BJ (cell line): ENCODE results near the gene NFATC3. TPM values are rescaled to one million over a fixed set of nuclear protein-coding genes. Genes with fewer than 3 reads are reported as not detected.

Experiments used
- CTCF ChIA-PET: fragments of 350-600 bp; formaldehyde crosslinking; extraction: SDS; loops from one replicate; lab custom pipeline; 2021; ENCODE audit warnings: antibody characterized with exemption, inconsistent platforms; lab: Yijun Ruan, JAX
- POLR2A ChIA-PET: fragments of 300-600 bp; sonication (Branson Sonifier 250); formaldehyde crosslinking; extraction: SDS; loops from one replicate; lab custom pipeline; 2021; ENCODE audit warnings: antibody characterized with exemption; lab: Charles Lee
- DNase-seq: peaks from one replicate; pipeline ENCODE4 v3.0.0-alpha.2; 2011; ENCODE audit warnings: low read depth
- H3K27me3 ChIP-seq: 2 replicates; pipeline ENCODE4 v1.6.0; 2011; ENCODE audit warnings: low read length; ENCODE audit not compliant: control insufficient read depth, insufficient read depth
- H3K36me3 ChIP-seq: 2 replicates; pipeline ENCODE4 v1.5.1; 2011; ENCODE audit warnings: low read length; ENCODE audit not compliant: control insufficient read depth, insufficient read depth
- H3K4me3 ChIP-seq: 2 replicates; pipeline ENCODE4 v1.5.1; 2011; ENCODE audit warnings: low read depth, mild to moderate bottlenecking, control low read depth, low read length
- CTCF ChIP-seq: IDR thresholded peaks from 2 replicates; pipeline ENCODE4 v1.5.1; 2011; ENCODE audit warnings: low read depth, mild to moderate bottlenecking, control low read depth, inconsistent platforms, low read length, moderate library complexity; ENCODE audit not compliant: insufficient read depth
- polyA plus RNA-seq: library from polyadenylated mRNA; depleted of rRNA; stranded (reverse); fragments of >200 nt; gene quantifications from 2 replicates; pipeline ENCODE4 v1.2.3, GENCODE V29; 2011

Gene NFATC3
- polyA plus RNA-seq, 1 experiment: 10.5 TPM

DNA sequence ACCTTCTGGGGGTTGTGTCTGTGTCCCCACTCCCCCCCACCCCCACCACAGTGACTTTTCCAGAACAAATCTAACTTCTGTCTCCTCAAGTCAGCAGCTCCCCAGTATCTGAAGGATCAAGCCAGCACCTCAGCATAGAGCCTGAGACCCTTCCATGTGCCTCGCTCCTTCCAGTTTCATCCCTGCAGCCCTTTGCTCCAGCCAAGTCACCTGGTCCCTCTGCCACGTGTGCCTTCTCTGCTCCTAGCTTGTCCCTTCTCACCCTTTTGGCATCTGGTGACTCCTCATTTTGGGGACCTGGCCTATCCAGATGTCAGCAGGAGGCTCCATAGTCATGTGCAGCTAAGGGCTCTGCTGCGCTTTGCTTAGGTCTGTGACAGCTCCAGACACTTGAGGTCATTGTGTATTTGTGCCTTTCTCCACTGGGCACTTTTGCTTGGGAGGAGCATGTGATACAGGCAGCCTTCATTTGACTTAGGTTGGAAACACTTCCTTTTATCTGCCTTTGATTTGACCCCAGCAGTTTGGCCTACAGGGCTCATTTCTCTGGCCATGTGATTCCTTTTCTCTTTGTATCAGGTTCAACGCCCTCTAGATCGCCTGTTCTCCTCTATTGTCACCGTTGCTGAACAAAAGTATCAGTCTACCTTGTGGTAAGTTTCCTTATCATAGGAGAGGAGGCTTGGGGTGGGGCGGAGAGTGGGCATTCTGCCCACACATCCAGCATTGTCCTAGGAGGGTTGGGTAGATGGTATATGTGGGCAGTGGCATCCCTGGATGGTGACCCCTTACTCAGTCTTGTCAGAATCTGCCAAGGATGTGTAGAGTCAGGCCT, 7.1 kb upstream of the NFATC3 start:
- DNase-seq: no peak
- CTCF ChIA-PET: no interaction called here
- Histone ChIP-seq H3K27me3 (no peaks in the 10 kb centered on the region), H3K36me3 (peaks cover 23% of the 10 kb centered on the region), H3K4me3 (no peak overlapping the region)
- no peak for TF ChIP-seq CTCF
- POLR2A ChIA-PET: no interaction called here

DNA sequence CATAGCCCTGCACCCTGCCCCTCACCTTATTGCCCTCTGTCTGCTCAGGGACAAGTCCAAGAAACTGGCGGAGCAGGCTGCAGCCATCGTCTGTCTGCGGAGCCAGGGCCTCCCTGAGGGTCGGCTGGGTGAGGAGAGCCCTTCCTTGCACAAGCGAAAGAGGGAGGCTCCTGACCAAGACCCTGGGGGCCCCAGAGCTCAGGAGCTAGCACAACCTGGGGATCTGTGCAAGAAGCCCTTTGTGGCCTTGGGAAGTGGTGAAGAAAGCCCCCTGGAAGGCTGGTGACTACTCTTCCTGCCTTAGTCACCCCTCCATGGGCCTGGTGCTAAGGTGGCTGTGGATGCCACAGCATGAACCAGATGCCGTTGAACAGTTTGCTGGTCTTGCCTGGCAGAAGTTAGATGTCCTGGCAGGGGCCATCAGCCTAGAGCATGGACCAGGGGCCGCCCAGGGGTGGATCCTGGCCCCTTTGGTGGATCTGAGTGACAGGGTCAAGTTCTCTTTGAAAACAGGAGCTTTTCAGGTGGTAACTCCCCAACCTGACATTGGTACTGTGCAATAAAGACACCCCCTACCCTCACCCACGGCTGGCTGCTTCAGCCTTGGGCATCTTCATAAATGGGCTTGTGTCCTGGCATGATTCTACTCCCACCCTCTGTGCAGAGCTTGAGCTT, 6.3 kb upstream of the NFATC3 start:
- ChIA-PET POLR2A (no interaction called here), CTCF (interaction anchor here (1.0 kb wide), 1 partner anchor 262 kb away, joined by 3 read pairs; no protein-coding TSS in a partner anchor)
- Histone ChIP-seq H3K4me3 (no peak overlapping the region), H3K36me3 (peaks cover 22% of the 10 kb centered on the region), H3K27me3 (no peaks in the 10 kb centered on the region)
- DNase-seq: no peak
- TF ChIP-seq CTCF: no peak

GRCh38 chr16:68079376-68079625, 5.9 kb upstream of the NFATC3 start:
- TF ChIP-seq CTCF: no peak
- no peak for DNase-seq
- Histone ChIP-seq H3K36me3 (peaks cover 18% of the 10 kb centered on the region), H3K4me3 (no peak overlapping the region), H3K27me3 (no peaks in the 10 kb centered on the region)
- ChIA-PET CTCF (interaction anchor here (1.0 kb wide), 1 partner anchor 263 kb away, joined by 3 read pairs; no protein-coding TSS in a partner anchor), POLR2A (no interaction called here)

DNA sequence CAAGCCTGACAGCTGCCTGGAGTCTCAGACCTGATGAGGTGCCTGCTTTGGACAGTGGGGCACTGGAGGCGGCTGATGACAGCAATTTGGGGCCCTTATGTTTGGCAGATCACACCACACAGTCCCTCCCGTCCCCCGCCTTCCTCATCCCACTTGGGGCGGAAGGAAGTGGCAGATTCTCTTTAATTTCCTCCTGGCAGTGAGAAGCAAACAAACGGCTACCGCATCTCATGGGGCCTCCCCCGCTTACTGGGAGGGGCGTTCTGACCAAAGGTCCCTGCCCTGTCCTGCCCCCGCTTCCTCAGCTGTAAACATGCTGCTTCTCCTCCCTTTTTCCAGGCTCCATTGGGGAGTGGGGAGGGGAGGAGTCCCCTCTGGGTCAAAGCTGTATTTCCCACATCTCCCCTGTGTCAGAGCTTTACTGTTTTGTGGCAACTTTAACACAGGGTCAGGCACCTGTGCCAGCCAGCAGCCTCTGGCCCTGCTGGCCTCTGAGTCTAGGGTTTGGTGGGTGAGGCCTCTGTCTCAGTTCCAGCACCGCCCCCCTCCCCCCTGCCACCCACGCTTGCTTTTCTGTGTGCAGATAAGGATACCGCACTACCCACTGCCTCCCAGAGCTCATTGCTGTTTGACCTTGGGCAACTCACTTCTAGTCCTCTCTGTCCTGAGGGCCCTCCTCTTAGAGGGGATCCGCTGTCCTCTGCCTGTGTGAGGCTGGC, 5.4 kb upstream of the NFATC3 start:
- Histone ChIP-seq H3K36me3 (peaks cover 14% of the 10 kb centered on the region), H3K27me3 (no peaks in the 10 kb centered on the region), H3K4me3 (no peak overlapping the region)
- no peak for TF ChIP-seq CTCF
- POLR2A ChIA-PET: no interaction called here
- CTCF ChIA-PET: interaction anchor here (0.7 to 1.1 kb wide), 3 partner anchors 22 to 263 kb away, joined by 3 to 5 read pairs (median 4); no protein-coding TSS in a partner anchor
- no peak for DNase-seq
